Fibroblast of villous mesenchyme (primary cell): ENCODE measurements around the gene TOMM20. TPM values are rescaled to one million over a fixed set of nuclear protein-coding genes. Genes with fewer than 3 reads are reported as not detected.
A peak's percentile ranks its signal among the peaks of the same experiment; 100 is the strongest.

Source experiments
- DNase-seq: peaks from one replicate; pipeline ENCODE4 v3.0.0-alpha.2; 2010; ENCODE audit warnings: low read depth
- H3K4me3 ChIP-seq: 2 replicates; pipeline ENCODE4 v1.5.1; 2011; ENCODE audit warnings: low read depth, mild to moderate bottlenecking, low read length
- total RNA-seq: library from RNA; depleted of rRNA; stranded (reverse); fragments of >200 nt; gene quantifications from 2 replicates; pipeline ENCODE4 v1.2.3, GENCODE V29; 2012
- TF ChIP-seq, protein P1 (sequence below): IDR thresholded peaks from 2 replicates; pipeline ENCODE4 v1.5.1; 2012; ENCODE audit warnings: low read depth, mild to moderate bottlenecking, low read length; ENCODE audit not compliant: insufficient read depth

Gene TOMM20
- total RNA-seq, 1 donor: 81.6 TPM

DNA sequence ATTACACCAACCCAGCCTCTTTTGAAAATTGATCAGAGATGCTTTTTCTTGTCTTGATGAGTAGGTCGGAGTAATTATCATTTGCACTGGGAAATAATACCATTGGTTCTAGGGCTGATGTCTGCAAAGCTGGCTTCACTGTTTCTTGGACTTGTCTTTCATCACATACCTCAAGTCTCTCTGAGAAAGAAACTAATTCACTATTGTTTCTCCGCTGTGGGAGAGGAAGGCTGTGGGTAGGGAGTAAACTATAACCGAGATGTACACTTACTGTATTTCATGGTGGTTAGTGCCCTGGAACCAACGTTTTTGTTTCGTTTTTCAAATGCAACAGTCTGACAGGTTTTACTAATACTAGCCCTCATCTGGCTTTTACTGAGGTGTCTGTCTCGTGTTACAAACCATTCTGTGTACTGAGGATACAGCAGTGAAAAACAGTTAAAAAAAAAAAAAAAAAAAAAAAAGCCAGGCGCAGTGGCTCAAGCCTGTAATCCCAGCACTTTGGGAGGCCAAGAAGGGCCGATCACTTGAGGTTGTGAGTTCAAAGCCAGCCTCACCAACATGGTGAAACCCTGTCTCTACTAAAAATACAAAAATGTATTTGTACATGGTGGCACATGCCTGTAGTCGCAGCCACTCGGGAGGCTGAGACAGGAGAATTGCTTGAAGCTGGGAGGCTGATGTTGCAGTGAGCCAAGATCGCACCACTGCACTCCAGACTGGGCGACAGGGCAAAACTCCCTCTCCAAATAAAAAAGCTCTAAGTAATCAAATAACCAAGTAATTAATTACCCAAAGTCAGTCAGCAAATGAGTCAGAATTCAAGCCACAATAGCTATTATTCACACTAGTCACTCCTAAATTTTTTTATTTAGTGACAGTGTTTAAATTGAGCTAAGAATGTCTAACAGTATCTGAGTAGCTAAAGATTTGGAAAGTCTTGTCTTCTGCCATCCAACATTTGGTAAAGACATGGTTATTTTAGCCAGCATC, 23.3 kb downstream of the TOMM20 start:
- peak; percentile 70 for DNase-seq
- TF ChIP-seq, protein P1, sequence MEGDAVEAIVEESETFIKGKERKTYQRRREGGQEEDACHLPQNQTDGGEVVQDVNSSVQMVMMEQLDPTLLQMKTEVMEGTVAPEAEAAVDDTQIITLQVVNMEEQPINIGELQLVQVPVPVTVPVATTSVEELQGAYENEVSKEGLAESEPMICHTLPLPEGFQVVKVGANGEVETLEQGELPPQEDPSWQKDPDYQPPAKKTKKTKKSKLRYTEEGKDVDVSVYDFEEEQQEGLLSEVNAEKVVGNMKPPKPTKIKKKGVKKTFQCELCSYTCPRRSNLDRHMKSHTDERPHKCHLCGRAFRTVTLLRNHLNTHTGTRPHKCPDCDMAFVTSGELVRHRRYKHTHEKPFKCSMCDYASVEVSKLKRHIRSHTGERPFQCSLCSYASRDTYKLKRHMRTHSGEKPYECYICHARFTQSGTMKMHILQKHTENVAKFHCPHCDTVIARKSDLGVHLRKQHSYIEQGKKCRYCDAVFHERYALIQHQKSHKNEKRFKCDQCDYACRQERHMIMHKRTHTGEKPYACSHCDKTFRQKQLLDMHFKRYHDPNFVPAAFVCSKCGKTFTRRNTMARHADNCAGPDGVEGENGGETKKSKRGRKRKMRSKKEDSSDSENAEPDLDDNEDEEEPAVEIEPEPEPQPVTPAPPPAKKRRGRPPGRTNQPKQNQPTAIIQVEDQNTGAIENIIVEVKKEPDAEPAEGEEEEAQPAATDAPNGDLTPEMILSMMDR: no peak
- peak overlapping the region; percentile 12 for H3K4me3 ChIP-seq

DNA sequence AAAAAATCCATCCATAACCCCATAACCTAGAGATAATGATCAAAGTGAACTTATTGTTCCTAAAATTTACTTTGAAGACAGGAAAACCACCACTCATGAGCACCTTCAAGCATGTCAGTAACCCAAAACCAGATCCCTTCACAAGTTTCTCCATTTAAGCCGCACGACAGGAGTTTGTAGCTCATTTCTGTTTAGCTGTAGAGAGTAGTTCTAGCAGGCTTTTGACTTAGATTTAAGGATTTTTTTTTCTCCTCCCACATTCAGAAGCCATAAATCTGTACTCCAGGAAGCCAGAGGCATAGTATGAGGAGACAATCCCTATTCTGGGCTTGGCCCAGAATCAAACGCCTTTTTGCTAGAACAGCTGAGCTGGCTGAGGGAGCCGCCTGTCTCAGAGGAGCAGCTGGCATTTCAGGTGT, 25.6 kb downstream of the TOMM20 start:
- DNase-seq: no peak
- TF ChIP-seq, protein P1: no peak
- no peak overlapping the region for H3K4me3 ChIP-seq

DNA sequence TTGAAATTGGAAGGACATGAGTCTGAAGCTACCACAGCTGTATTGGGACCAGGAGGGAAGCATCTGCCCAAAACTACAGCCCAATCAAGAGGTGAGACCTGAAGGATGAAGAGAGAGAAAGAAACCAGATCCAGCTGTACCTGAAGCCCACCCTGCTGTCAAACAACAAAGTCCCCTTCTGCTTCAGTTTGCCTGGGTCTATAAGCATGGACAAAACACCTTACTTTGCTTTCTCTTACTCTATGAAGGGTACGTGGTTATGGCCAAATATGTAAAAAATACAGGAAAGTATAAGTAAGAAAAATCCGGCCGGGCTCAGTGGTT, 26.4 kb downstream of the TOMM20 start:
- TF ChIP-seq, protein P1: no peak
- DNase-seq: no peak
- no peak overlapping the region for H3K4me3 ChIP-seq

DNA sequence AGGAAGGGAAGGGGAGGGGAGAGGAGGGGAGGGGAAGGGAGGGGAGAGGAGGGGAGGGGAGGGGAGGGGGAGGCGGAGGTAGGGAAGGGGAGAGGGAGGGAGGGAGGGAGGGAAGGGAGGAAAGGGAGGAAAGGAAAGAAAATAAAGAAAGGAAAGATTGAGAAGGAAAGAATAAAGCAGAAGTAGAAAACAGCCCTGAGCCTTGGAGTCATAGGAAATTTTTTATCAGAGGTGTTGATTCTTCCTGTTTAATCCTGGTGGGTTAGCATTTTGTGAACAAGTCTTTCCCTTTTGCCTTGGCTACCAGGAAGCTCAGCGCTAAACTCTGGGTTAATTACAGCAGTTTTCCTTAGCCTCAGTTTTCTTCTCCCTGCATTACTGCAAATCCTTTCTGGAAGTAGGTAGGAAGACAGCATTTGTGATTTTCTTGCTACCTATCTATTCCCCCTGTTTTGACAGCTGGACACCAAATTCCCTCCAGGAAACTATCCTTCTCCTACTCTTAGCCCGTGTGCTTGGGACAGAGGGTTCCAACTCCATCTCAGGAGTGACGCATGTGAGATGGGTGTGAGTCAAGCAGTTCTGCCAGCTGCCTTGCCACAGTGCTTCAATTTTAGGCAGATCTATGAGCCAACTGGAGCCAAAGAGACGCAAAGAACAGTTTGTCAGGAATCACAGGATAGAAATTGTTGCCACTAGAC, 26.9 kb downstream of the TOMM20 start:
- DNase-seq: no peak
- H3K4me3 ChIP-seq: no peak overlapping the region
- TF ChIP-seq, protein P1: no peak

DNA sequence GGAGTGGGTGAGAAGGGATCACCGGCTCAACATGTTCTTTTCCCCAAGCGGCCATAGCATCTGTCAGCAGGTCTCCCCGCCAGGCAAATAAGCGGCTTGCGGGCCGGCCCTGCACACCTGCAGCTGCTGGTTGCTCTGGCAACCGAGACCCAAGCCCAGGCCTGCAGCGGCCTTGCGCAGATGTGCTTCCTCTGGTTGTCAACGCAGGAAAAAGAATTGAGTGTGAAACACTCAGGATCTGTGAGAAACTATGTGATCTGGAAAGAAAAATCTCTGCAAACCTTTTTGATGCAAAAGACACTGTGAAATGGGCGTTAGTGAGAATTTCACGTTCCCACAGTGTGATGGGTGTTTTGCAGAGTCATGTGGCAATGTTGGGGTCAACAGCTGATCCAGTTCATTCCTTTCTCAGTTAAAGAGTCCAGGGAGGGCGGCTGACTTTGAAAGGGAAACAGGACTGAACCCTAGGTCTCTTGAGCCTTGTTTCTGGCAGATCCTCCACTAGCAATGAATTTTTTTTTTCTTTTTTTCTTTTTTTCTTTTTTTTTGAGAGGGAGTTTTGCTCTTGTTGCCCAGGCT, 28.4 kb downstream of the TOMM20 start:
- TF ChIP-seq, protein P1: no peak
- DNase-seq: peak; percentile 65
- no peak overlapping the region for H3K4me3 ChIP-seq

DNA sequence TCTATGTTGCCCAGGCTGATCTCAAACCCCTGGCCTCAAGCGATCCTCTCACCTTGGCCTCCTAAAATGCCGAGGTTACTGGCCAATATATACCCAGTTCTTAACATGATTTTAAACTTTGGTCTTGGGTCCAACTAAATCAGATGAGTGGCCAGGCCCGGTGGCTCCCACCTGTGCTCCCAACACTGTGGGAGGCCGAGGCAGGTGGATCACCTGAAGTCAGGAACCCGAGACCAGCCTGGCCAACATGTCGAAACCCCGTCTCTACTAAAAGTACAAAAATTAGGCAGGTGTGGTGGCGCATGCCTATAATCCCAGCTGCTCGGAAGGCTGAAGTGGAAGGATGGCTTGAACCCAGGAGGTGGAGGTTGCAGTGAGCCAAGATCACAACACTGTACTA, 29.6 kb downstream of the TOMM20 start:
- TF ChIP-seq, protein P1: no peak
- H3K4me3 ChIP-seq: no peak overlapping the region
- no peak for DNase-seq
